Colonic mucosa (tissue), 4 donors: ENCODE results near the gene IDH2. TPM values are rescaled to one million over a fixed set of nuclear protein-coding genes. Genes with fewer than 3 reads are reported as not detected.

Experiments
- DNase-seq: peaks from one replicate; pipeline ENCODE4 v3.0.0-alpha.2; 2020
- H3K27ac ChIP-seq: fragments of 200-600 bp; one replicate; pipeline ENCODE4 v1.8.0; 2021
- H3K27me3 ChIP-seq: fragments of 200-600 bp; one replicate; pipeline ENCODE4 v1.8.0; 2021
- H3K36me3 ChIP-seq: fragments of 200-600 bp; one replicate; pipeline ENCODE4 v1.8.0; 2021
- H3K4me1 ChIP-seq: fragments of 200-600 bp; one replicate; pipeline ENCODE4 v1.8.0; 2021; ENCODE audit warnings: mild to moderate bottlenecking
- H3K4me3 ChIP-seq: fragments of 200-600 bp; one replicate; pipeline ENCODE4 v1.8.0; 2021
- H3K9ac ChIP-seq, 2 donors: one replicate each; pipeline ENCODE4 v1.7.0; 2013; ENCODE audit warnings: control low read depth in 2 of 2, low read depth in 2 of 2, low read length in 2 of 2
- H3K9me3 ChIP-seq: fragments of 200-600 bp; one replicate; pipeline ENCODE4 v1.8.0; 2021
- CTCF ChIP-seq: fragments of 200-600 bp; IDR thresholded peaks from one replicate; pipeline ENCODE4 v1.8.0; 2022; ENCODE audit warnings: antibody characterized with exemption, mild to moderate bottlenecking
- intact Hi-C: fragments of 100-400 bp; cut with DNase I; formaldehyde crosslinking; loops from one replicate; pipeline ENCODE4 v1.14.1; 2022
- total RNA-seq, 2 donors: library from RNA; stranded (reverse); fragmentation: NEBNext Ultra II Directional in 1 of 2; extraction: Animal tissue kit (Norgen Biotek cat#: 25700) in 1 of 2; gene quantifications; one replicate each; pipeline ENCODE4 v1.2.1, GENCODE V29; 2021
- donor health status: healthy.
- donor health status: DM: no; HTN: no; CAD: no.
- donor health status: DM: no; HTN: no; CAD: no.

The IDH2 gene
- total RNA-seq, 2 donors from 2014 or later = 201 to 286 TPM

- Histone ChIP-seq H3K27me3 (no peaks in the 10 kb centered on the region), H3K9ac (no peak overlapping the region), H3K27ac (no peak overlapping the region), H3K9me3 (no peaks in the 10 kb centered on the region), H3K4me1 (no peaks in the 10 kb centered on the region), H3K36me3 (peaks cover 7% of the 10 kb centered on the region), H3K4me3 (no peak overlapping the region)
- intact Hi-C loops = no loop called here
- no peak for DNase-seq
- TF ChIP-seq CTCF = no peak
Measured at GRCh38 chr15:90090226-90090848, 11.9 kb downstream of the IDH2 start.

GRCh38 chr15:90087454-90088154, 14.7 kb downstream of the IDH2 start:
- DNase-seq = no peak
- H3K27ac ChIP-seq = no peak overlapping the region
- intact Hi-C loops = loop anchor here (5.0 kb wide), 1 partner anchor 185 kb away; no protein-coding TSS in a partner anchor
- H3K4me1 ChIP-seq = no peaks in the 10 kb centered on the region
- no peak for TF ChIP-seq CTCF
- no peaks in the 10 kb centered on the region for H3K27me3 ChIP-seq
- H3K4me3 ChIP-seq = no peak overlapping the region
- peaks cover 28% of the 10 kb centered on the region for H3K36me3 ChIP-seq
- no peak overlapping the region for H3K9ac ChIP-seq
- H3K9me3 ChIP-seq = no peaks in the 10 kb centered on the region

GRCh38 chr15:90086868-90087268, 15.4 kb downstream of the IDH2 start:
- no peaks in the 10 kb centered on the region for H3K9me3 ChIP-seq
- H3K27ac ChIP-seq = no peak overlapping the region
- no peaks in the 10 kb centered on the region for H3K4me1 ChIP-seq
- peak; percentile 64 for TF ChIP-seq CTCF
- intact Hi-C loops = loop anchor here (5.0 kb wide), 1 partner anchor 185 kb away; no protein-coding TSS in a partner anchor
- H3K4me3 ChIP-seq = no peak overlapping the region
- no peak overlapping the region for H3K9ac ChIP-seq
- peak; percentile 63 for DNase-seq
- no peaks in the 10 kb centered on the region for H3K27me3 ChIP-seq
- peaks cover 28% of the 10 kb centered on the region for H3K36me3 ChIP-seq

- Histone ChIP-seq H3K9ac (no peak overlapping the region), H3K27me3 (no peaks in the 10 kb centered on the region), H3K4me1 (no peaks in the 10 kb centered on the region), H3K27ac (no peak overlapping the region), H3K4me3 (no peak overlapping the region), H3K9me3 (no peaks in the 10 kb centered on the region), H3K36me3 (peaks cover 28% of the 10 kb centered on the region)
- no peak for TF ChIP-seq CTCF
- DNase-seq = no peak
- intact Hi-C loops = loop anchor here (5.0 kb wide), 1 partner anchor 183 kb away; no protein-coding TSS in a partner anchor
Measured at GRCh38 chr15:90085565-90085964, 16.7 kb downstream of the IDH2 start.

GRCh38 chr15:90084876-90085423, 17.3 kb downstream of the IDH2 start:
- no peaks in the 10 kb centered on the region for H3K27me3 ChIP-seq
- H3K4me1 ChIP-seq = no peaks in the 10 kb centered on the region
- no peak for TF ChIP-seq CTCF
- H3K36me3 ChIP-seq = peaks cover 28% of the 10 kb centered on the region
- H3K9ac ChIP-seq = no peak overlapping the region
- H3K9me3 ChIP-seq = no peaks in the 10 kb centered on the region
- H3K27ac ChIP-seq = no peak overlapping the region
- no peak overlapping the region for H3K4me3 ChIP-seq
- no peak for DNase-seq
- intact Hi-C loops = loop anchor here (5.0 kb wide), 1 partner anchor 183 kb away; no protein-coding TSS in a partner anchor
